HFFc6 (cell line): ENCODE measurements around the gene DEGS2. TPM values are rescaled to one million over a fixed set of nuclear protein-coding genes. Genes with fewer than 3 reads are reported as not detected.

ENCODE experiments used
- DNase-seq: peaks from one replicate; pipeline ENCODE4 v3.0.0-alpha.2; 2018
- H3K27ac Mint-ChIP-seq: 2 replicates; pipeline ENCODE4 v1.8.0; 2020; ENCODE audit warnings: mild to moderate bottlenecking, mixed read lengths
- H3K27me3 Mint-ChIP-seq: 2 replicates; pipeline ENCODE4 v1.8.0; 2021; ENCODE audit warnings: mild to moderate bottlenecking, moderate library complexity, mixed read lengths; ENCODE audit not compliant: insufficient read depth
- H3K36me3 Mint-ChIP-seq: 2 replicates; pipeline ENCODE4 v1.8.0; 2021; ENCODE audit warnings: low read depth, mixed read lengths
- H3K4me1 Mint-ChIP-seq: 2 replicates; pipeline ENCODE4 v1.8.0; 2020; ENCODE audit warnings: low read depth, mixed read lengths
- H3K4me3 Mint-ChIP-seq: 2 replicates; pipeline ENCODE4 v1.8.0; 2020; ENCODE audit warnings: mild to moderate bottlenecking, moderate library complexity, mixed read lengths
- H3K9me3 Mint-ChIP-seq: 2 replicates; pipeline ENCODE4 v1.8.0; 2020; ENCODE audit warnings: mild to moderate bottlenecking, mixed read lengths
- total RNA-seq, 6 experiments: library from RNA; stranded (reverse); fragmentation: NEBNext Ultra II Directional; extraction: Animal tissue kit (Norgen Biotek cat#: 25700); gene quantifications; 2 replicates in 1 of 6; 3 replicates in 5 of 6; pipeline ENCODE4 v1.2.3, GENCODE V29; 2021
- TF ChIP-seq, protein P1 (sequence below): fragments of 200-600 bp; sonication (generic); IDR thresholded peaks from 2 replicates; pipeline ENCODE4 v1.5.0; 2021; ENCODE audit warnings: antibody characterized with exemption, mild to moderate bottlenecking

DEGS2 gene
- total RNA-seq, 6 experiments from 2014 or later, result not detected

DNA sequence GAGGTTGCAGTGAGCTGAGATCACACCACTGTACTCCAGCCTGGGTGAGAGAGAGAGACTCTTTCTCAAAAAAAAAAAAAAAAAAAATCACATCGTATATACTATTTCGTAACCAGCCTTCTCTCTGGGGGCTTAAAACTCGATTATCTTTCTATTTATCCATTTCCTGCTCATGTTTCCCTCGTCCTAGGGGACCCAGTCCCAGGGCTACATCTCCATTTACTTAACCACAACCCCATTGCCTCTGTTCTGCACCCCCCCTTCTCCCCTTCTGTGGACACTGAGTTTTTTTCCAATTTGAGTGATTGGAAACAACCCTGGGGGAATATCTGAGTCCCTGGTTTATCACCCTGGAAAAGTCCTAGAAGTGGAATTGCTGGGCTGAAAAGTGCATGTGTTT is 43.3 kb upstream of the DEGS2 start:
- H3K36me3 Mint-ChIP-seq, result no peaks in the 10 kb centered on the region; the same call in 1 of the 2 replicates
- H3K27ac Mint-ChIP-seq, result no peak overlapping the region

DNA sequence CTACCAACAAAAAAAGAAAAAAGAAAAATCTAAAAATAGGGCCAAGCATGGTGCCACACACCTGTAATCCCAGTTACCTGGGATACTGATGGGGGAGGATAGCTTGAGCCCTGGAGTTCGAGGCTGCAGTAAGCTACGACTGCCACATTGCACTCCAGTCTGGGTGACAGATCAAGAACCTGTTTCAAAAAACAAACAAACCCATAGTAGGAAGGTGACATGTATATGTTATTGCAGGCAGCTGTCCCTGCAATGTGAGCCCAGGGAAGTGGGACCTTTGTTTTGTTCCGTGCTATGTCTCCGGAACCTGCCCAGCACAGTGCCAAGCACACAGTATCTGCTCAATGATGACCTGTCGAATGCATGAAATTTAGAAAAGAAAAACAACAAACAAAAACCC is 42.3 kb upstream of the DEGS2 start:
- H3K4me1 Mint-ChIP-seq, result peaks cover 13% of the 10 kb centered on the region
- no peak for DNase-seq
- TF ChIP-seq, protein P1, sequence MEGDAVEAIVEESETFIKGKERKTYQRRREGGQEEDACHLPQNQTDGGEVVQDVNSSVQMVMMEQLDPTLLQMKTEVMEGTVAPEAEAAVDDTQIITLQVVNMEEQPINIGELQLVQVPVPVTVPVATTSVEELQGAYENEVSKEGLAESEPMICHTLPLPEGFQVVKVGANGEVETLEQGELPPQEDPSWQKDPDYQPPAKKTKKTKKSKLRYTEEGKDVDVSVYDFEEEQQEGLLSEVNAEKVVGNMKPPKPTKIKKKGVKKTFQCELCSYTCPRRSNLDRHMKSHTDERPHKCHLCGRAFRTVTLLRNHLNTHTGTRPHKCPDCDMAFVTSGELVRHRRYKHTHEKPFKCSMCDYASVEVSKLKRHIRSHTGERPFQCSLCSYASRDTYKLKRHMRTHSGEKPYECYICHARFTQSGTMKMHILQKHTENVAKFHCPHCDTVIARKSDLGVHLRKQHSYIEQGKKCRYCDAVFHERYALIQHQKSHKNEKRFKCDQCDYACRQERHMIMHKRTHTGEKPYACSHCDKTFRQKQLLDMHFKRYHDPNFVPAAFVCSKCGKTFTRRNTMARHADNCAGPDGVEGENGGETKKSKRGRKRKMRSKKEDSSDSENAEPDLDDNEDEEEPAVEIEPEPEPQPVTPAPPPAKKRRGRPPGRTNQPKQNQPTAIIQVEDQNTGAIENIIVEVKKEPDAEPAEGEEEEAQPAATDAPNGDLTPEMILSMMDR, result no peak
- H3K36me3 Mint-ChIP-seq, result no peaks in the 10 kb centered on the region
- no peak overlapping the region for H3K27ac Mint-ChIP-seq
- H3K4me3 Mint-ChIP-seq, result no peak overlapping the region
- H3K9me3 Mint-ChIP-seq, result no peaks in the 10 kb centered on the region
- H3K27me3 Mint-ChIP-seq, result peaks cover 4% of the 10 kb centered on the region

More for the DNA sequence above, 43.3 kb upstream of the DEGS2 start:
- peaks cover 13% of the 10 kb centered on the region for H3K4me1 Mint-ChIP-seq
- no peak overlapping the region for H3K4me3 Mint-ChIP-seq
- H3K9me3 Mint-ChIP-seq, result no peaks in the 10 kb centered on the region; the same call in 1 of the 2 replicates
- peaks cover 4% of the 10 kb centered on the region for H3K27me3 Mint-ChIP-seq
- TF ChIP-seq, protein P1, result no peak
- DNase-seq, result no peak

DNA sequence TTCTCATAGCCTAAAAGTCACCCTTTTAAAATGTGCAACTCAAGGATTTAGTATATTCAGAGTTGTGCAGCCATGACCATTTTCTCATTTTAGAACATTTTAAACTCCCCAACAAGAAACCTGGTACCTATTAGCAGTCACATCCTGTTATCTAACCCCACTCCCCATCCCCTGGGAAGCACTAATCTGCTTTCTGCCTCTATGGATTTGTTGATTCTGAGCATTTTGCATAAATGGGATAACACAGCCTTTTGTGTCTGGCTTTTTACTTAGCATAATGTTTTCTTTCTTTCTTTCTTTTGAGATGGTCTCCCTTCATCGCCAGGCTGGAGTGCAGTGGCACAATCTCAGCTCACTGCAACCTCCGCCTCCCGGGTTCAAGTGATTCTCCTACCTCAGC is 40.9 kb upstream of the DEGS2 start:
- Mint-ChIP-seq H3K27me3 (peaks cover 4% of the 10 kb centered on the region), H3K36me3 (no peaks in the 10 kb centered on the region), H3K4me3 (no peak overlapping the region), H3K9me3 (no peaks in the 10 kb centered on the region), H3K4me1 (peaks cover 13% of the 10 kb centered on the region), H3K27ac (no peak overlapping the region)
- no peak for DNase-seq
- TF ChIP-seq, protein P1, result no peak

DNA sequence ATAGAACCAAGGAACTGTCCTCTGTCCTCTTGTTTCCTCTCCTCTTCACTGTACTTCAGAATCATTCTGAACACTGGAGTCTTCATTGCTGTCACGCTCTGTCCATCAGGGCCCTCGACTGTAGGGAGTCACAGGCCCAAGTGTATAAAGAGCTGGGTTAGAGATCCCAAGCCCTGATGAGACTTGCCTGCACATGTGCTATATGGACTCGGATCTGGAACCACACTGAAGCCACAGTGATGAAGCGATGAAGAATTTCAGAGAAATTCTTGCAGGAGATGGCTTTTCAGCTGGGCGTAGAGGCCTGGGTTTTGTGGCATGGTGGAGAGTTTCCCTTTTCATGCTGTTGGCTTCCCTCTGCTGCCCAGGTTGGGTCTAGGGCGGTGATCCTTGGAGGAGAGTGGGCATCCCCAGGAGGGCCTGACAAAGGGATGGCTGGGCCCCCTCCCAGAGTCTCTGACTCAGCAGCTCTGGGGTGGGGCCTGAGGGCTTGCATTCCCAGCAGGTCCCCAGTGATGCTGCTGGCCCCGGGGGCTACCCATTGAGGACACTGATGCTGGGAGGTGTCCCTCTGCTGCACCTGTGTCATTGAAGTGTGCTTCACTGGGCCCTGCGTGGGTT is 39.9 kb upstream of the DEGS2 start:
- no peak overlapping the region for H3K4me3 Mint-ChIP-seq
- no peaks in the 10 kb centered on the region for H3K36me3 Mint-ChIP-seq
- TF ChIP-seq, protein P1, result no peak
- H3K27ac Mint-ChIP-seq, result no peak overlapping the region
- H3K27me3 Mint-ChIP-seq, result peaks cover 4% of the 10 kb centered on the region
- H3K4me1 Mint-ChIP-seq, result peaks cover 8% of the 10 kb centered on the region
- H3K9me3 Mint-ChIP-seq, result no peaks in the 10 kb centered on the region
- no peak for DNase-seq

DNA sequence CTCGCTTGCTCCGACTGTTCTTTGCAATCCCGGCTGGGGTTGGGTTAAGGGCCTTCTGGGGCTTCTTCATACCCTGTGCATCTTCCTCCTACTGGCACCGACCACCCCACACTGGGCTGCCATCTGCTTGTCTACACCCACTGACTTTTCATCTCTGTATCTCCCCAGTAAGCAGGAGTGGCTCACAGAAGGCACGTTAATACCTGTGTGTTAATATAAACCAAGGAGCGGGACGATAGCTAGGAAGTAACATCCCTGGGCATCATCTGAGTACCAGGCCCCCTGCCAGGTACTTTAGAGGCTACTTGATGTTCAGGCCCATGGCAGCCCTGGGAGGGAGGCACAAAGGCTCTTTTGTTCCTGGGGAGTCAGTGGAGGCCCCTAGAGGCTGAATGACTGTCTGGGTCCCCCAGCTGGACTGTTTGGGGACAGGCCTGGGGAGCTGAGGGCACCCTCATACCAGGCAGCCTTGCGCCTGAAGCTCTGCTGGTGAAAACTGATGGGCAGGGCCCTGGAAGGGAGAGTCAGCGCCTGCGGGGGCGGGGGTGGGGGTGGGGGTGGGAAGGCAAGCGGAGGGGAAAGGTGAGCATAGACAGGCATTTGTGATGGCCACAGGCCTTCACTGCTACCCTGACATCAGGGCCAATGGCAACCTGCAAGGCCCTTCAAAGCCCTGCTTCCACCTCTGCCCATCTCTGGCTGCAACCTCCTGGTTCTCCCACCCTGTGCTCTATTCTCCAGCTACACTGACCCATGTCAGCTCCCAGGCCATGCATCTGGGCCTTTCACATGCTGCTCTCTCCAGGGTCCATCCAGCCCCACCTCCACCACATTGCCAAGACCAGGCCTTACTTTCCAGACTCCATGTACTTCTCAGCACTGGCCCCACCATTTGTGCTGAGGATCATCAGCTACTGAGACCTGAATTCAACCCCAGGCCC is 34.2 kb upstream of the DEGS2 start:
- Mint-ChIP-seq H3K4me3 (peak overlapping the region; percentile 68), H3K27ac (peak overlapping the region; percentile 65; the same call in 1 of the 2 replicates), H3K36me3 (no peaks in the 10 kb centered on the region), H3K9me3 (no peaks in the 10 kb centered on the region), H3K4me1 (peaks cover 5% of the 10 kb centered on the region), H3K27me3 (no peaks in the 10 kb centered on the region; the same call in 1 of the 2 replicates)
- TF ChIP-seq, protein P1, result no peak
- no peak for DNase-seq
